Panc1 (cell line): Measurements from ENCODE around the gene MEGF11. TPM values are rescaled to one million over a fixed set of nuclear protein-coding genes. Genes with fewer than 3 reads are reported as not detected.

Source experiments
- ATAC-seq: fragments of 200-7000 bp; cut with Tn5 transposase; 2 replicates; pipeline ENCODE4 v1.9.1; 2020; ENCODE audit warnings: mild to moderate bottlenecking, moderate library complexity
- BruUV-seq: library from RNA; stranded (reverse); fragments of 400-500 nt; replicated peaks from 2 replicates; lab custom pipeline; 2021; lab: Mats Ljungman, UMichigan
- CTCF ChIA-PET: fragments of 300-600 bp; sonication (Branson Sonifier 250); formaldehyde crosslinking; loops from one replicate; lab custom pipeline; 2022; ENCODE audit warnings: antibody characterized with exemption; lab: Charles Lee
- POLR2A ChIA-PET: fragments of 300-600 bp; sonication (Branson Sonifier 250); formaldehyde crosslinking; loops from one replicate; lab custom pipeline; 2022; ENCODE audit warnings: antibody characterized with exemption; lab: Charles Lee
- DNase-seq: peaks from one replicate; pipeline ENCODE4 v3.0.0-alpha.2; 2010; ENCODE audit warnings: low read depth, low spot score
- H3K27ac ChIP-seq: 2 replicates; pipeline ENCODE4 v1.5.1; 2011; ENCODE audit warnings: mild to moderate bottlenecking, low read length, inconsistent platforms
- H3K27me3 ChIP-seq: fragments of 200-500 bp; sonication (Bioruptor generic); 2 replicates; pipeline ENCODE4 v1.6.0; 2014; ENCODE audit warnings: low read length, inconsistent platforms; ENCODE audit not compliant: control insufficient read depth, insufficient read depth
- H3K36me3 ChIP-seq: fragments of 200-500 bp; sonication (Bioruptor generic); 2 replicates; pipeline ENCODE4 v1.5.1; 2014; ENCODE audit warnings: inconsistent platforms, mild to moderate bottlenecking, low read length, moderate library complexity; ENCODE audit not compliant: control insufficient read depth, insufficient read depth
- H3K4me1 ChIP-seq: 2 replicates; pipeline ENCODE4 v1.5.1; 2011; ENCODE audit warnings: inconsistent platforms, mild to moderate bottlenecking, low read length, moderate library complexity; ENCODE audit not compliant: control insufficient read depth, insufficient read depth
- H3K4me3 ChIP-seq, 2 experiments: 2 replicates each; pipeline ENCODE4 v1.5.1; 2011 to 2012; ENCODE audit warnings: low read depth in 2 of 2, low read length in 2 of 2, mild to moderate bottlenecking in 2 of 2, inconsistent platforms in 1 of 2, moderate library complexity in 1 of 2
- H3K9me3 ChIP-seq: fragments of 200-500 bp; sonication (Bioruptor generic); 2 replicates; pipeline ENCODE4 v1.5.1; 2014; ENCODE audit warnings: low read depth, mild to moderate bottlenecking, inconsistent platforms, low read length, moderate library complexity; ENCODE audit not compliant: control insufficient read depth, insufficient read depth
- CTCF ChIP-seq: fragments of 450-650 bp; IDR thresholded peaks from 2 replicates; pipeline ENCODE4 v1.5.1; 2017; ENCODE audit warnings: mild to moderate bottlenecking
- POLR2AphosphoS5 ChIP-seq: IDR thresholded peaks from 2 replicates; pipeline ENCODE4 v1.6.1; 2012; ENCODE audit warnings: mild to moderate bottlenecking, low read depth, low read length, moderate library complexity
- SIN3A ChIP-seq: IDR thresholded peaks from 2 replicates; pipeline ENCODE4 v1.6.1; 2012; ENCODE audit warnings: low read depth, mild to moderate bottlenecking, low read length, moderate library complexity, borderline replicate concordance; ENCODE audit not compliant: insufficient read depth
- TCF7L2 ChIP-seq: IDR thresholded peaks from 2 replicates; pipeline ENCODE4 v1.6.1; 2011; ENCODE audit warnings: mild to moderate bottlenecking, low read depth, low read length, inconsistent platforms
- in situ Hi-C: cut with HindIII; loops from 2 replicates; pipeline ENCODE4 v1.10.0; 2016; ENCODE audit warnings: low sequenced_read_pairs, low pct_unique_long_range_greater_than_20kb
- intact Hi-C: fragments of 100-400 bp; cut with micrococcal nuclease; formaldehyde crosslinking; loops from one replicate; pipeline ENCODE4 v1.10.0; 2022; ENCODE audit not compliant: unreplicated experiment
- total RNA-seq: library from RNA; stranded (reverse); gene quantifications from one replicate; pipeline ENCODE4 v1.2.1, GENCODE V29; 2021; ENCODE audit not compliant: unreplicated experiment
- TF ChIP-seq, protein P1 (sequence below), 2 experiments: IDR thresholded peaks; 2 replicates each; pipeline ENCODE4 v1.6.1; 2011 to 2012; ENCODE audit warnings: low read depth in 2 of 2, control low read depth in 1 of 2, low read length in 1 of 2, mild to moderate bottlenecking in 1 of 2, moderate library complexity in 1 of 2; ENCODE audit not compliant: insufficient read depth in 1 of 2

MEGF11 gene
- total RNA-seq, 1 experiment from 2014 or later, result 0.95 TPM

- H3K36me3 ChIP-seq, result no peaks in the 10 kb centered on the region
- peaks cover 2% of the 10 kb centered on the region; the same call in 1 of the 2 replicates for H3K27me3 ChIP-seq
- ATAC-seq (no peak), DNase-seq (no peak)
- intact Hi-C loops, result no loop called here
- POLR2A ChIA-PET, result no interaction called here
- TF ChIP-seq SIN3A (no peak), POLR2AphosphoS5 (no peak), TCF7L2 (no peak), CTCF (no peak)
- TF ChIP-seq, protein P1, sequence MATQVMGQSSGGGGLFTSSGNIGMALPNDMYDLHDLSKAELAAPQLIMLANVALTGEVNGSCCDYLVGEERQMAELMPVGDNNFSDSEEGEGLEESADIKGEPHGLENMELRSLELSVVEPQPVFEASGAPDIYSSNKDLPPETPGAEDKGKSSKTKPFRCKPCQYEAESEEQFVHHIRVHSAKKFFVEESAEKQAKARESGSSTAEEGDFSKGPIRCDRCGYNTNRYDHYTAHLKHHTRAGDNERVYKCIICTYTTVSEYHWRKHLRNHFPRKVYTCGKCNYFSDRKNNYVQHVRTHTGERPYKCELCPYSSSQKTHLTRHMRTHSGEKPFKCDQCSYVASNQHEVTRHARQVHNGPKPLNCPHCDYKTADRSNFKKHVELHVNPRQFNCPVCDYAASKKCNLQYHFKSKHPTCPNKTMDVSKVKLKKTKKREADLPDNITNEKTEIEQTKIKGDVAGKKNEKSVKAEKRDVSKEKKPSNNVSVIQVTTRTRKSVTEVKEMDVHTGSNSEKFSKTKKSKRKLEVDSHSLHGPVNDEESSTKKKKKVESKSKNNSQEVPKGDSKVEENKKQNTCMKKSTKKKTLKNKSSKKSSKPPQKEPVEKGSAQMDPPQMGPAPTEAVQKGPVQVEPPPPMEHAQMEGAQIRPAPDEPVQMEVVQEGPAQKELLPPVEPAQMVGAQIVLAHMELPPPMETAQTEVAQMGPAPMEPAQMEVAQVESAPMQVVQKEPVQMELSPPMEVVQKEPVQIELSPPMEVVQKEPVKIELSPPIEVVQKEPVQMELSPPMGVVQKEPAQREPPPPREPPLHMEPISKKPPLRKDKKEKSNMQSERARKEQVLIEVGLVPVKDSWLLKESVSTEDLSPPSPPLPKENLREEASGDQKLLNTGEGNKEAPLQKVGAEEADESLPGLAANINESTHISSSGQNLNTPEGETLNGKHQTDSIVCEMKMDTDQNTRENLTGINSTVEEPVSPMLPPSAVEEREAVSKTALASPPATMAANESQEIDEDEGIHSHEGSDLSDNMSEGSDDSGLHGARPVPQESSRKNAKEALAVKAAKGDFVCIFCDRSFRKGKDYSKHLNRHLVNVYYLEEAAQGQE (IDR thresholded peaks at IDR 0.05; ENCODE audit: insufficient read depth in 1 of 2, low read depth in 2 of 2, low read length in 1 of 2), result no peak
- no peak overlapping the region for H3K4me3 ChIP-seq
- CTCF ChIA-PET, result no interaction called here
- in situ Hi-C loops, result no loop called here
- no peaks in the 10 kb centered on the region for H3K9me3 ChIP-seq
- no peaks in the 10 kb centered on the region for H3K4me1 ChIP-seq
- no peak overlapping the region for H3K27ac ChIP-seq
- no TSS peak for BruUV-seq
Measured at GRCh38 chr15:66046751-66047150, 206.8 kb downstream of the MEGF11 start.

DNA sequence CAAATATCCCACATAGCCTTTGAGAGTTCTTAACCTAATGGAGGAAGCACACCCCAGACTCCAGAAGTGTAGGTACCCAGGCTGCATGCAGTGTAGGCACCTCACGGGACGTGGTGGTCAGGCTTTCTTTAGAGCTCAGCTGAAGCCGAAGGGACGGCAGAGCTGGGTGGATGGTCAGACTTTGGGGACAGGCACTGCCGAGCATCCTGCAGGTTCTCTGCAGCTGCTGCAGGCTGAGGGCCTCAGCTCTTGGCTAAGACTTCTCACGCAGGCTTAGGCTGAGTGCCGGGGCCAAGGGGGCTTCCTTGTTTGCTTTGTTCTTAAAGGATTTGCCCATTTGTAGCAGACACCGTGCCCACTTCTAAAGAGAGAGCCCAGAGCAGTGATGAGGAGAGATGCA lies 207.2 kb downstream of the MEGF11 start:
- Histone ChIP-seq H3K27ac (no peak overlapping the region), H3K27me3 (peaks cover 4% of the 10 kb centered on the region), H3K9me3 (no peaks in the 10 kb centered on the region), H3K4me3 (no peak overlapping the region), H3K36me3 (no peaks in the 10 kb centered on the region), H3K4me1 (no peaks in the 10 kb centered on the region)
- BruUV-seq, result no TSS peak
- ChIA-PET CTCF (no interaction called here), POLR2A (no interaction called here)
- TF ChIP-seq TCF7L2 (no peak), SIN3A (no peak), CTCF (no peak)
- TF ChIP-seq, protein P1 (IDR thresholded peaks at IDR 0.05; ENCODE audit: insufficient read depth in 1 of 2, low read depth in 2 of 2, low read length in 1 of 2), result no peak
- no peak for ATAC-seq
- in situ Hi-C loops (no loop called here), intact Hi-C loops (no loop called here)
- DNase-seq, result no peak
